ENCODE results near the gene CFAP206.

Gene CFAP206

DNA sequence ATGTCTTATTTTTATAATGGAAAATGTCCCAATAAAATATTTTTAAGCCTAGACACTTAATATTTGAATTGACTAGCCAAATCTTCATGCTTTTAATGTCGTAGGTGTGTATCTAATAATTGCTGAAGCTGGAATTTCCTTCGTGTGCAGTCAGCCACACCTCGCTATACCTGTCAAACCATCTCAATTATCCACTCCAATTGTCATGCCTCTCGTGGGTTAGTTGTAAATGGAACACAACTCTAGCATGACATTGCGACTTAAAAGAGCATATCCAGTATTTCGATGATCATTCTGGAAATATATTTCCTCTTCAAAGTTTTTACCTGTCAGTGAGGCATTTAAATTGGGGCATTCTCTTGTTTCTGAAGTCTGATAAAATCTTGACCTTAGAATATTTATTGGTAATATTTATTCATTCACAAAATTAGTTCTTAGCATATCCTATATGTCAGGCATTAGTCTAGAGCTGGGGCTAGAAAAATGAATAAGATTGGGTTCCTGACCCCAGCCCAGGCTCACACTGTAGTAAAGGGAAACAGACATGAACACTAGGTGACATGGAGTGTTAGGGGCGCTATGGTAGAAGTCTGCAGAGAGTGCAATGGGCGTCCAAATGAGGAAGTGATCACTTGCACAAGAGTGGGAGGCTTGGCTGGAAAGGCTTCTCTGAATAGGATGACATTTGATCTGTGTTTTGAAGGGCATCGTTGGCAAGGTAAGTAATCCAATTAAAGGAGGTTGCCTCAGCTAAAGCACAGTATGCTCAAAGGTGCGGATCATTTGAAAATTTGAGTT is 11.0 kb upstream of the CFAP206 start:
- H3K4me1 ChIP-seq (ENCODE audit: control insufficient read depth, low read length) = peaks cover 15% of the 10 kb centered on the region
- H3K27ac ChIP-seq (ENCODE audit: low read depth, low read length) = no peak overlapping the region
- no peak overlapping the region for H3K4me2 ChIP-seq (ENCODE audit: low read length)
- H3K4me3 ChIP-seq (ENCODE audit: low read length) = no peak overlapping the region
- no peaks in the 10 kb centered on the region for H3K27me3 ChIP-seq (ENCODE audit: control insufficient read depth, low read length)
- H3K9me2 ChIP-seq (replicated peaks; ENCODE audit: control insufficient read depth, low read length) = no peaks in the 10 kb centered on the region
- no peaks in the 10 kb centered on the region for H4K20me1 ChIP-seq (ENCODE audit: control insufficient read depth, insufficient read depth, low read depth, low read length)
- H3K79me2 ChIP-seq (ENCODE audit: control insufficient read depth, low read length) = no peaks in the 10 kb centered on the region
- no peaks in the 10 kb centered on the region for H3K9me3 ChIP-seq (ENCODE audit: control insufficient read depth, insufficient read depth, low read length)
- no peaks in the 10 kb centered on the region for H3K36me3 ChIP-seq (ENCODE audit: control insufficient read depth, low read length)
- H3F3A ChIP-seq (ENCODE audit: control insufficient read depth, insufficient read depth) = no peaks in the 10 kb centered on the region
- TF ChIP-seq EZH2phosphoT487 (IDR thresholded peaks at IDR 0.05; ENCODE audit: borderline replicate concordance, low read length) = no peak
- TF ChIP-seq, protein P1, sequence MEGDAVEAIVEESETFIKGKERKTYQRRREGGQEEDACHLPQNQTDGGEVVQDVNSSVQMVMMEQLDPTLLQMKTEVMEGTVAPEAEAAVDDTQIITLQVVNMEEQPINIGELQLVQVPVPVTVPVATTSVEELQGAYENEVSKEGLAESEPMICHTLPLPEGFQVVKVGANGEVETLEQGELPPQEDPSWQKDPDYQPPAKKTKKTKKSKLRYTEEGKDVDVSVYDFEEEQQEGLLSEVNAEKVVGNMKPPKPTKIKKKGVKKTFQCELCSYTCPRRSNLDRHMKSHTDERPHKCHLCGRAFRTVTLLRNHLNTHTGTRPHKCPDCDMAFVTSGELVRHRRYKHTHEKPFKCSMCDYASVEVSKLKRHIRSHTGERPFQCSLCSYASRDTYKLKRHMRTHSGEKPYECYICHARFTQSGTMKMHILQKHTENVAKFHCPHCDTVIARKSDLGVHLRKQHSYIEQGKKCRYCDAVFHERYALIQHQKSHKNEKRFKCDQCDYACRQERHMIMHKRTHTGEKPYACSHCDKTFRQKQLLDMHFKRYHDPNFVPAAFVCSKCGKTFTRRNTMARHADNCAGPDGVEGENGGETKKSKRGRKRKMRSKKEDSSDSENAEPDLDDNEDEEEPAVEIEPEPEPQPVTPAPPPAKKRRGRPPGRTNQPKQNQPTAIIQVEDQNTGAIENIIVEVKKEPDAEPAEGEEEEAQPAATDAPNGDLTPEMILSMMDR (IDR thresholded peaks at IDR 0.05; ENCODE audit: low read depth, low read length, poor library complexity, severe bottlenecking) = peak; percentile 20

DNA sequence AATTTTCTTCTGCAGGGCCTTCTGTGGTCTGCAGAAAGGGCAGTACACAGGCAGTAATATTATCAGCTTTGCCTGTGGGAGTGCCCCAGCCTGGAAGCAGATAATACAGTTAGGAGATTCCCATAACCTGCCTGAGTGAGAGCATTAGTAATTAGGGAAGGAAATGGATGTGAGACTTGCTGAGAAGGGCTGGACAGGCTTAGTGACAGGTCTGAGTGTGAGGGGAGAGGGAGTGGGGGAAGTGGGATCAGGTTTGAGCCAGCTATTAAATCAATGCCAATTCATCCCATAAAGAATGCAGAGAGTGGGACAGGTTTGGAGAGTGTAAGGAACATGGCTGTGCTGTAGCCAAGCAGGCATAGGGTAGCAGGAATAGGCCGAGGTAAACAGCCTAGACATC is 10.1 kb upstream of the CFAP206 start:
- H4K20me1 ChIP-seq (ENCODE audit: control insufficient read depth, insufficient read depth, low read depth, low read length) = no peaks in the 10 kb centered on the region
- H3K27me3 ChIP-seq (ENCODE audit: control insufficient read depth, low read length) = no peaks in the 10 kb centered on the region
- no peaks in the 10 kb centered on the region for H3K36me3 ChIP-seq (ENCODE audit: control insufficient read depth, low read length)
- no peaks in the 10 kb centered on the region for H3K9me3 ChIP-seq (ENCODE audit: control insufficient read depth, insufficient read depth, low read length)
- H3K4me3 ChIP-seq (ENCODE audit: low read length) = no peak overlapping the region
- no peaks in the 10 kb centered on the region for H3F3A ChIP-seq (ENCODE audit: control insufficient read depth, insufficient read depth)
- H3K4me2 ChIP-seq (ENCODE audit: low read length) = no peak overlapping the region
- no peaks in the 10 kb centered on the region for H3K9me2 ChIP-seq (replicated peaks; ENCODE audit: control insufficient read depth, low read length)
- no peaks in the 10 kb centered on the region for H3K79me2 ChIP-seq (ENCODE audit: control insufficient read depth, low read length)
- TF ChIP-seq, protein P1 (IDR thresholded peaks at IDR 0.05; ENCODE audit: low read depth, low read length, poor library complexity, severe bottlenecking) = no peak
- TF ChIP-seq EZH2phosphoT487 (IDR thresholded peaks at IDR 0.05; ENCODE audit: borderline replicate concordance, low read length) = no peak
- no peak overlapping the region for H3K27ac ChIP-seq (ENCODE audit: low read depth, low read length)
- H3K4me1 ChIP-seq (ENCODE audit: control insufficient read depth, low read length) = peaks cover 15% of the 10 kb centered on the region

DNA sequence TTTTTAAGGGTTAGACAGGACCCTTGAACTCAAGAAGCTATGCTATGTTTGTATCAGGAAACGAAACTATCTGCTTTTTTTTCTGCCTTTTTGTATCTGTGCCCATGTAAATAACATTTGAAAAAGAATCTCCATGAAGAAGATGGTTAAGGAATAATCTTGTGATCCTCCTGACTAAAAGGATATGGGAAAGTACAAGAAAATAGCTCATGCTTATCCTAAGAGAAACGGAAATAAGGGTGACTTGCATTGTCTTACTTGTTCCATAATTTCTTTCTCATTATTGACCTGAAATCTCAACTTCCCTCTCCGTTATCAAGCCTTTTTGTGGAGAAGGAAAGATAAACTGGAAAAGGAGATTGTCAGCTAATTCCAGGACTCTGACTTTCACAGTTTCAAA is 5.9 kb upstream of the CFAP206 start:
- no peaks in the 10 kb centered on the region for H3K79me2 ChIP-seq (ENCODE audit: control insufficient read depth, low read length)
- TF ChIP-seq, protein P1 (IDR thresholded peaks at IDR 0.05; ENCODE audit: low read depth, low read length, poor library complexity, severe bottlenecking) = no peak
- no peaks in the 10 kb centered on the region for H3K36me3 ChIP-seq (ENCODE audit: control insufficient read depth, low read length)
- H3K4me1 ChIP-seq (ENCODE audit: control insufficient read depth, low read length) = peaks cover 5% of the 10 kb centered on the region
- no peaks in the 10 kb centered on the region for H3F3A ChIP-seq (ENCODE audit: control insufficient read depth, insufficient read depth)
- no peak overlapping the region for H3K4me2 ChIP-seq (ENCODE audit: low read length)
- no peak overlapping the region for H3K27ac ChIP-seq (ENCODE audit: low read depth, low read length)
- H4K20me1 ChIP-seq (ENCODE audit: control insufficient read depth, insufficient read depth, low read depth, low read length) = no peaks in the 10 kb centered on the region
- no peak overlapping the region for H3K4me3 ChIP-seq (ENCODE audit: low read length)
- H3K27me3 ChIP-seq (ENCODE audit: control insufficient read depth, low read length) = no peaks in the 10 kb centered on the region
- H3K9me2 ChIP-seq (replicated peaks; ENCODE audit: control insufficient read depth, low read length) = no peaks in the 10 kb centered on the region
- H3K9me3 ChIP-seq (ENCODE audit: control insufficient read depth, insufficient read depth, low read length) = no peaks in the 10 kb centered on the region
